COLO668 (cell line): ENCODE results near the gene HOMEZ.
A peak's percentile ranks its signal among the peaks of the same experiment; 100 is the strongest.
"Not testable (repeated sequence)": the region's sequence is repeated elsewhere in the genome, so short reads cannot be mapped to it uniquely, and the experiment has no call there.

Experiments used
- DNase-seq: peaks from one replicate; lab custom pipeline; 2025; ENCODE audit not compliant: unreplicated experiment; lab: John Stamatoyannopoulos, UW

Gene HOMEZ

DNA sequence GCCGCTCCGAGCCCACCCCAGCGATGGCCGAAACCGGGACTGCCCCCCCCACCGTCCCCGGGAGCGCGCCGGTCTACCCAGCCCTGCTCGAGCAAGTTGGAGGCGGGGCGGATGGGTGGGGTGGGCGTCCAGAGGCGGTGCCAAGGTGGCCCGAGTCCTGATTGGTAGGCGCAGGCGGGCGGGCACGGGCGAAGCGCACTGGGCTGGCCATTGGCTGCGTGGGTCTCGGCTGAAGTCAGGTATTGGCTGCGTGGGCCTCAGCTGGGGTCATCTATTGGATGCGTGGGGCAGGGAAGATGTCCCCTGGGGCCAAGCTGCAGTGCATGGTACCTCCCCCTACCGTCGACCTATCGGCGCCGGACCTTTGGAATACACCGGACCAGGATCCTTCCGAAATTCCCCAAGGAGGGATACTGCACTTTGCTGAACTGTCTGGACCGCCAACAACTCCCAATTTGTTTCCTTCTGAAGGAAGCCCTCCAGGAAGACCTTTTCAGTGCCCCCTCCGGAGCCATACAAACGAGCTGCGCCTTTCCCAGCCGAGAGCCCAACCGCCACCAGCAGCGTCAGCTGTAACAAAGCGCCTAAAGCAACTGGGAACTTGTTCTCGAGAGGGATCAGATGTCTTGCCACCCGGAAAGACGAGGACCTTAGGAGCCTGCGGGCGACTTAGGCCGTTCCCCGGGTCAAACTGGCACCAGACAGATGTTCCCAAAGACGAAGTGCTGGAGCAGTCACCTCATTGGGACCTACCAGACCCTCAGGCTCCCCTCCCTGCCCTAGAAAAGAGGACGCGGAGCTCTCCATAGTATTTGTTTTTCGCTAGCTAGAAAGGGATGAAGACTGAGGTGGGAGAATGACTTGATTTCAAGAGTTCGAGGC lies at the start of gene HOMEZ:
HOMEZ (minus strand) TSS at position 113 of the 882 bp plus-strand sequence. CDS start 180 bp downstream, outside the sequence.
- peak; percentile 98 for DNase-seq

GRCh38 chr14:23335623-23336022 lies 49.7 kb upstream of the HOMEZ start:
- DNase-seq = no peak

DNA sequence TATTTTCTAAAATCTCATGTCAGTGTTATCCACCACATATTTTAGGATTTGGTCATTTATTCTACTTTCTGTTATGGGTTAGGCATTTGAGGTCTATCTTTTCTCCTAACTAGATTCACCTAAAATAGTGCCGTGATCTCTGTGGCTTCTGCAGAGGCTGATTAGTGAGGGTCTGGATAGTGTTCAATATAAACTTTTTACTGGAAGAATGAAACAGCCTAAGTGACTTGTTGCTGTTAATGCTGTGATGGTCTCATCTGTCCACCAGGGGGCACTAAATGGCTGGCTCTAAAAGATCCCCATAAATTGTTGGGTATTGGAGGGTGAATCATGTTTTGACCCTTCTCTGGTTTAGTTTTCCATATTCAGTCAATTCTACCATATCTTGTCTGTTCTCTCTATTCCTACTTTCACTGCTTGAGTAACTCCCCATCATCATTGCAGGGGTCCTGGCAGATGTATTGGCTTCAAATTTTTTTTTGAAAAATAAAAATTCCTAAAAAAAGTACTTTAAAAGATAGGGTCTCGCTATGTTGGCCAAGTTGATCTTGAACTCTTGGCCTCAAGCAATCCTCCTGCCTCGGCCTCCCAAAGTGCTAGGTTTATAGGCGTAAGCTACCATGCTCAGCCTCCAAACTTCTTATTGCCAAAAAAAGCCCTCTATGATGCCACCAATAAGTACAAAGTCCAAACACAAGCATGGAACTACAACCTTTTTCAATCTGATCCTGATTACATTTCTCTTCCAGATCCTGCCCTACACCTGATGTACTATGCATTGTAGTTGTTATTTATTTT lies 42.2 kb upstream of the HOMEZ start:
- peak; percentile 63 for DNase-seq

- DNase-seq = no peak
Observed at GRCh38 chr14:23326491-23327332, 40.8 kb upstream of the HOMEZ start.

DNA sequence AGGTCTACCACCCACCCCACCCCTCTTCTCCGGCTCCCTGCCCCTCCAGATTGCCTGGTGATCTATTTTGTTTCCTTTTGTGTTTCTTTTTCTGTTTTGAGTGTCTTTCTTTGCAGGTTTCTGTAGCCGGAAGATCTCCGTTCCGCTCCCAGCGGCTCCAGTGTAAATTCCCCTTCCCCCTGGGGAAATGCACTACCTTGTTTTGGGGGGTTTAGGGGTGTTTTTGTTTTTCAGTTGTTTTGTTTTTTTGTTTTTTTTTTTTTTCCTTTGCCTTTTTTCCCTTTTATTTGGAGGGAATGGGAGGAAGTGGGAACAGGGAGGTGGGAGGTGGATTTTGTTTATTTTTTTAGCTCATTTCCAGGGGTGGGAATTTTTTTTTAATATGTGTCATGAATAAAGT lies 39.8 kb upstream of the HOMEZ start:
- not testable (repeated sequence) for DNase-seq

DNA sequence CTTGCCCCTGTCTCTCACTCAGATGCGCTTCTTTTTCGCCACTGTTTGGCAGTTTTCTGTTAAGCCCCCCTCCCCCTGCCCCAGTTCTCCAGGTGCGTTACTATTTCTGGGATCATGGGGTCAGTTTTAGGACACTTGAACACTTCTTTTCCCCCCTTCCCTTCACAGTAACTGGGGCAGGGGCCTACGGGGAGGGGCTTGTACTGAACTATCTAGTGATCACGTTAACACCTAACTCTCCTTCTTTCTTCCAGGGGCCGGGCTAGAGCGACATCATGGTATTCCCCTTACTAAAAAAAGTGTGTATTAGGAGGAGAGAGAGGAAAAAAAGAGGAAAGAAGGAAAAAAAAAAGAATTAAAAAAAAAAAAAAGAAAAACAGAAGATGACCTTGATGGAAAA lies 39.1 kb upstream of the HOMEZ start:
- no peak for DNase-seq

DNA sequence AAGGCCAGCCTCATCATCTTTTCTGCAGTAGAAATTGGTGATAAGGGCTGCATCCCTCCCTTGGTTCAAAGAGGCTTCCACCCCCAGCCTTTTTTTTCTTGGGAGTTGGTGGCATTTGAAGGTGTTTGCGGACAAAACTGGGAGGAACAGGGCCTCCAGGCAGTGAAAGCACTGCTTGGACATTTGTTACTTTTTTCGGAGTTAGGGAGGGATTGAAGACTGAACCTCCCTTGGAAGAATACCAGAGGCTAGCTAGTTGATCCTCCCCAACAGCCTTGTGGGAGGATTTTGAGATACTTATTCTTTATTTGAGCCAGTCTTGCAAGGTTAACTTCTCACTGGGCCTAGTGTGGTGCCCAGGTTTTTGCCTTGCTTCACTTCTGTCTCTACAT lies 38.5 kb upstream of the HOMEZ start:
- DNase-seq = no peak

DNA sequence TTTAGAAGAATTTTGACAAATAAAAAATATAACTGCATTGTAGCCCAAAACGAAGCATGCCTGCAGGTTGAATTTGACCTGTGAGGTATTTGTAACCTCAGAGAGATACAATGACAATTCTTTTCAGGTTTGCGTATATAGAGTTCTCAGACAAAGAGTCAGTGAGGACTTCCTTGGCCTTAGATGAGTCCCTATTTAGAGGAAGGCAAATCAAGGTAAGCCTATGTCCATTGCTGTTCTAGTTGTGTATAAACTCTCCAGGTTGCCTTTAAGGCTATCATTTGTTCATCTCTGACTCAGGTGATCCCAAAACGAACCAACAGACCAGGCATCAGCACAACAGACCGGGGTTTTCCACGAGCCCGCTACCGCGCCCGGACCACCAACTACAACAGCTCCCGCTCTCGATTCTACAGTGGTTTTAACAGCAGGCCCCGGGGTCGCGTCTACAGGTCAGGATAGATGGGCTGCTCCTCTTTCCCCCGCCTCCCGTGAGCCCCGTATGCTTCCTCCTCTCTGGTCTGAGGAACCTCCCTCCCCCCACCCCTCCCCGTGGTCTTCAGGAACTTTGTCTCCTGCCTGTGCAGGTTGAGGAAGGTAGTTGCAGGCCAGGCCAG lies 38.0 kb upstream of the HOMEZ start:
- DNase-seq = no peak

- DNase-seq = no peak
Observed at GRCh38 chr14:23322568-23323517, 36.9 kb upstream of the HOMEZ start.

DNA sequence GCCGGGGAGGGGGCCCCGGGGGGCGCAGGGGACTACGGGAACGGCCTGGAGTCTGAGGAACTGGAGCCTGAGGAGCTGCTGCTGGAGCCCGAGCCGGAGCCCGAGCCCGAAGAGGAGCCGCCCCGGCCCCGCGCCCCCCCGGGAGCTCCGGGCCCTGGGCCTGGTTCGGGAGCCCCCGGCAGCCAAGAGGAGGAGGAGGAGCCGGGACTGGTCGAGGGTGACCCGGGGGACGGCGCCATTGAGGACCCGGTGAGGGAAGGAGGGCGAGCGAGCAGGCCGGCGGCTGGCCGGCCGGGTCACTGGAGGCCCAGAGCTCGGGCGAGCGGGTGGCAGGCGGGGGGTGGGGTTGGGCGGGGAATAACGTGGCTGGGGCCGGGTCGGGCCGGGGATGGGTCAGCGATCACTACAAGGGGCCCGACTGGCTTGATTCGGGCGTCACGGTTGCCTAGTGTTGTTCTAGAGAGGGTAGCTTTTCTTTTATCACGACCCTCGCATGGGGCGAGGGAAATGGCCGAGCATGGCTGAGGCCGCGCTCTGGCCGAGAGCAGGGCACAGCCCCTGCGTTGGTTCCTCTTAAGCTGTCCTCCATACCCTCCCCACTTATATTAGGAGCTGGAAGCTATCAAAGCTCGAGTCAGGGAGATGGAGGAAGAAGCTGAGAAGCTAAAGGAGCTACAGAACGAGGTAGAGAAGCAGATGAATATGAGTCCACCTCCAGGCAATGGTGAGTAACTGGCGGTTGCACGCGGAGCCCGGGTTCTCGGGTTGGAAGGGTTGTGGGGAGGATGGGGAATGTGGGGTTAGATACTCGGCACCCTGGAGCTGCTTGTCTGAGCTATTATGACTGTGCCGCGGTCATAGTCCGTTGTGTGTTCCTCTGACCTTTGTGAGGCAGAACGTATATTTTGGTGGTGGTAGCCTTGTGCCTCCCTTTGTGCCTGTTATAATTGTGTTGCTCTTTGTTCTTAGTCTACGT lies 35.9 kb upstream of the HOMEZ start:
- DNase-seq = peak; percentile 59

DNA sequence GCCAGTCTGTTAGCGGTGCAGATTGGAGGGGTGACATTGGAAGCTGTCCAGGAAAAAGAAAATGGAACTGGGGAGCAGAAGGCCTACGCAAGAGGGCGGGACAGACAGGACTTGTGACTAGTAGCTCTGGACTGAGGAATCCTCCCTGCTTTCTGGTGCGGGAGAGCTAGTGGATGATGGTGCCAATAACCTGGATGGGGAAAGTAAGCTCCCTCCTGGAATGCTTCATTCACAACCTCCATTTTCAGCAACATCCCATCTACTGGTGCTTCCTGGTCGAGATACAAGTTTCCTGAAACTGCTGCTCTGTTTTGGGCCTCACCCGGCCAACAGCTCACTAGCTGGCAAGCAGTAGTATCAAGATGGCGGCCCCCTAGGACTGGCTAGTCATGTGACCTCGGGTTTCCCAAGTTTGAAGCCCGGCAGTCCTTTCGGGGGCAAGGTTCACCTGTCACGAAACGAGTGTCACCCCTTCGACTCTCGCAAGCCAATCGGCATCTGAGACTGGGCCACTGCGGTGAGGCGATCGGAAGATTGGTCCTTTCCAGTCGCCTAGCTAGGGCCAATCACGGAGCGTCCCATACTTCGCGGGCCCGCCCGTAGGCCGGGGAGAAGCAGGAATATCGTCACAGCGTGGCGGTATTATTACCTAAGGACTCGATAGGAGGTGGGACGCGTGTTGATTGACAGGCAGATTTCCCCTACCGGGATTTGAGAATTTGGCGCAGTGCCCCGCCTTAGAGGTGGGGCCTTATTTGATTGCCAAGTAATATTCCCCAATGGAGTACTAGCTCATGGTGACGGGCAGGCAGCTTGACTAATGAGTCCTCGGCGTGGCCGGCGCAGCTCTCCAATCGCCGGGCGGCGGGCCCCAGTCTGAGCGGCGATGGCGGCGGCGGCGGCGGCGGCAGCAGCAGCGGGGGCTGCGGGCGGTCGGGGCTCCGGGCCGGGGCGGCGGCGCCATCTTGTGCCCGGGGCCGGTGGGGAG lies 34.9 kb upstream of the HOMEZ start, which contains the start of gene PABPN1:
PABPN1 (plus strand) TSS at position 874 of the 988 bp plus-strand sequence; CDS start at position 887, 13 bp downstream.
- DNase-seq = peak; percentile 99

GRCh38 chr14:23319746-23320583 lies 34.0 kb upstream of the HOMEZ start:
- DNase-seq = no peak

DNA sequence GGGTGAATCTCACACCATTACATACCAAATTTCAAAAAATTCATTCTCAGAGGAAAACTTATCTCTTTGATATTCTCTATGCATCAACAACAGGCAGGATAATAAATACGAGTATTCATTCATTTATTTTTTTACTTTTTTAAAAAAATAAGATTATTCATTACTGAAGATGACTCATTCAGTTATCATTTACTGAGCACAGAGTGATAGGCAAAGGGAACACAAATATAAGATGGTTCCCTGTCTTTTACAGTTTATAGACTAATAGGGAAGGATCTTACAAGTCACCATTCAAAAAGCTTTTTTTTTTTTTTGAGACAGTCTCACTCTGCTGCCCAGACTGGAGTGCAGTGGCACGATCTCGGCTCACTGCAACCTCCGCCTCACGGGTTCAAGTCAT lies 30.4 kb upstream of the HOMEZ start:
- no peak for DNase-seq

GRCh38 chr14:23310546-23310945 lies 24.6 kb upstream of the HOMEZ start:
- no peak for DNase-seq

DNA sequence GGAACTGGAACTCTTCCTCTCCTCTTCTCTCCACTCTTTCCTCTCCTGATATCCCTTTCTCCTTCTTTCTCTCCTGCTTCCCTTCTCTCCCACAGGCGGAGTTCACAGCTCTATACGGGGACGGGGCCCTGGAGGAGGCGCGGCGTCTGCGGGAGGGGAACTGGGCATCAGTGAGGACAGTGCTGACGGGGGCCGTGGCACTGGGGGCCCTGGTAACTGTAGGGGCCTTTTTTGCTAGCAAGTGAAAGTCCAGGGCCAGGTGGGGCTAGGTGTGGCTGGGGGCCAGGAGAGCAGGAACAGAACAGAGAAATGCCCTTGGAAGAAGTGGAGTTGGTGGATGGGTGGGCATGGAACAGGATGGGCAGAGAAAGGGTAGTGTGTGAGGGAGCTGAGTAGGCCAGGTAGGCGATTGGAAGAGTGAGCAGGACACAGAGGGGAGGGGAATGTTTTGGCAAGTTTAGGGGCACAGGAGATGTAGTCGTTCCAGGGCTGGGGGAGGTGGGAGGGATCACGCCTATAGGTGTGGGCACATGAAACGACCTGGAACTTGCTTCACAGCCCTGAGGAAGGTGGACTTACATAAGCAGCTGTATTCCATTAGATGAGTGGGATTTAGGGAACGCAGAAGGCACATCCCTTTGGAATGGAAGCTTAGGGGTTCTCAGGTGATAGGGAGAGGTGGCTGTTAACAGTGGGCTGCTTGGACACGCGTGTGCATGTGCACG lies 23.0 kb upstream of the HOMEZ start:
- DNase-seq = no peak
